Trophoblast cell (in vitro differentiated cells and primary cell): ENCODE data around the gene BMAL1.

Experiments
- DNase-seq, 2 donors: peaks; one replicate each; pipeline ENCODE4 v3.0.0-alpha.2; 2016
- H2AFZ ChIP-seq: 2 replicates; pipeline ENCODE4 v1.6.1; 2013; ENCODE audit warnings: low read length, moderate library complexity, mild to moderate bottlenecking; ENCODE audit not compliant: insufficient read depth, poor library complexity
- H2AK5ac ChIP-seq: 2 replicates; pipeline ENCODE4 v1.6.1; 2013; ENCODE audit warnings: mild to moderate bottlenecking, low read length
- H2BK120ac ChIP-seq: 2 replicates; pipeline ENCODE4 v1.6.1; 2013; ENCODE audit warnings: low read length, mild to moderate bottlenecking, moderate library complexity; ENCODE audit not compliant: insufficient read depth, poor library complexity
- H2BK12ac ChIP-seq: 2 replicates; pipeline ENCODE4 v1.6.1; 2013; ENCODE audit warnings: mild to moderate bottlenecking, low read length, moderate library complexity
- H2BK5ac ChIP-seq: 2 replicates; pipeline ENCODE4 v1.6.1; 2013; ENCODE audit warnings: low read length, low read depth, moderate library complexity, mild to moderate bottlenecking; ENCODE audit not compliant: poor library complexity
- H3K14ac ChIP-seq: 2 replicates; pipeline ENCODE4 v1.6.1; 2013; ENCODE audit warnings: mild to moderate bottlenecking, low read length
- H3K18ac ChIP-seq: 2 replicates; pipeline ENCODE4 v1.6.1; 2013; ENCODE audit warnings: mild to moderate bottlenecking, low read length
- H3K23ac ChIP-seq: 2 replicates; pipeline ENCODE4 v1.6.1; 2013; ENCODE audit warnings: low read length
- H3K27ac ChIP-seq: 2 replicates; pipeline ENCODE4 v1.5.1; 2013; ENCODE audit warnings: low read depth, mild to moderate bottlenecking, inconsistent platforms, low read length, moderate library complexity
- H3K27me3 ChIP-seq: 2 replicates; pipeline ENCODE4 v1.6.1; 2013; ENCODE audit warnings: inconsistent platforms, mild to moderate bottlenecking, low read length, moderate library complexity; ENCODE audit not compliant: insufficient read depth
- H3K36me3 ChIP-seq, 2 experiments: 1 replicate in 1 of 2; 2 replicates in 1 of 2; pipeline ENCODE4 v1.6.1; 2013; ENCODE audit warnings: low read length in 2 of 2, mild to moderate bottlenecking in 2 of 2, moderate library complexity in 1 of 2; ENCODE audit not compliant: insufficient read depth in 2 of 2, control insufficient read depth in 1 of 2
- H3K4ac ChIP-seq: 2 replicates; pipeline ENCODE4 v1.6.1; 2013; ENCODE audit warnings: low read depth, mild to moderate bottlenecking, low read length, moderate library complexity
- H3K4me1 ChIP-seq, 2 experiments: 1 replicate in 1 of 2; 2 replicates in 1 of 2; pipeline ENCODE4 v1.6.1; 2013; ENCODE audit warnings: low read length in 2 of 2, mild to moderate bottlenecking in 2 of 2, moderate library complexity in 1 of 2; ENCODE audit not compliant: insufficient read depth in 2 of 2, control insufficient read depth in 1 of 2
- H3K4me2 ChIP-seq: 2 replicates; pipeline ENCODE4 v1.6.1; 2013; ENCODE audit warnings: inconsistent platforms, mild to moderate bottlenecking, low read length, moderate library complexity
- H3K4me3 ChIP-seq: 2 replicates; pipeline ENCODE4 v1.5.1; 2013; ENCODE audit warnings: mild to moderate bottlenecking, low read depth, low read length, inconsistent platforms
- H3K79me1 ChIP-seq: one replicate; pipeline ENCODE4 v1.6.1; 2013; ENCODE audit warnings: low read length
- H3K79me2 ChIP-seq: 2 replicates; pipeline ENCODE4 v1.6.1; 2013; ENCODE audit warnings: low read length, mild to moderate bottlenecking; ENCODE audit not compliant: control insufficient read depth, insufficient read depth, poor library complexity
- H3K9ac ChIP-seq: 2 replicates; pipeline ENCODE4 v1.6.1; 2013; ENCODE audit warnings: mild to moderate bottlenecking, low read length
- H3K9me3 ChIP-seq: 2 replicates; pipeline ENCODE4 v1.6.1; 2013; ENCODE audit warnings: low read depth, mild to moderate bottlenecking, control low read depth, inconsistent platforms, low read length; ENCODE audit not compliant: insufficient read depth
- H4K12ac ChIP-seq: 2 replicates; pipeline ENCODE4 v1.6.1; 2013; ENCODE audit warnings: low read depth, mild to moderate bottlenecking, low read length, moderate library complexity
- H4K8ac ChIP-seq: 2 replicates; pipeline ENCODE4 v1.6.1; 2013; ENCODE audit warnings: low read depth, mild to moderate bottlenecking, low read length, moderate library complexity
- H4K91ac ChIP-seq: one replicate; pipeline ENCODE4 v1.6.1; 2013; ENCODE audit warnings: low read depth, mild to moderate bottlenecking, low read length, moderate library complexity
- WGBS: extraction: QIAGEN DNeasy Blood & Tissue Kit; methylation state at CpG from one replicate; pipeline ENCODE4 v1.1.7; 2013; ENCODE audit warnings: missing lambda C conversion rate; ENCODE audit not compliant: insufficient read length, insufficient coverage; ENCODE audit errors: extremely low coverage; 5-methylcytosine and 5-hydroxymethylcytosine counted together

The BMAL1 gene

GRCh38 chr11:13283636-13284035 is 6.0 kb downstream of the BMAL1 start:
- no peak overlapping the region for H4K91ac ChIP-seq
- H3K27ac ChIP-seq, result no peak overlapping the region
- no peak overlapping the region for H4K8ac ChIP-seq
- no peak overlapping the region for H2BK120ac ChIP-seq
- H3K14ac ChIP-seq, result no peak overlapping the region
- WGBS, result no CpG with 5 or more reads among the region's 4 CpGs
- H3K27me3 ChIP-seq, result peaks cover 10% of the 10 kb centered on the region
- no peak overlapping the region for H3K4me3 ChIP-seq
- H2BK12ac ChIP-seq, result no peak overlapping the region
- H3K18ac ChIP-seq, result no peak overlapping the region
- no peak for DNase-seq
- H3K4me1 ChIP-seq, result peaks cover 0 to 7% of the 10 kb centered on the region in 2 experiments
- no peak overlapping the region for H3K4ac ChIP-seq
- no peak overlapping the region for H2BK5ac ChIP-seq
- H3K36me3 ChIP-seq, result no peaks in the 10 kb centered on the region
- H2AFZ ChIP-seq, result no peak overlapping the region
- no peaks in the 10 kb centered on the region for H3K79me1 ChIP-seq
- no peaks in the 10 kb centered on the region for H3K9me3 ChIP-seq
- no peaks in the 10 kb centered on the region for H3K79me2 ChIP-seq
- no peak overlapping the region for H3K4me2 ChIP-seq
- H3K23ac ChIP-seq, result no peak overlapping the region
- H2AK5ac ChIP-seq, result no peak overlapping the region
- H4K12ac ChIP-seq, result no peak overlapping the region
- H3K9ac ChIP-seq, result no peak overlapping the region

- Histone ChIP-seq H3K79me1 (no peaks in the 10 kb centered on the region), H2BK12ac (no peak overlapping the region), H3K18ac (no peak overlapping the region), H3K4me2 (no peak overlapping the region), H4K12ac (no peak overlapping the region), H3K4ac (no peak overlapping the region), H3K4me3 (no peak overlapping the region), H2AFZ (no peak overlapping the region), H3K9me3 (no peaks in the 10 kb centered on the region), H3K27ac (no peak overlapping the region), H3K4me1 (peaks cover 0 to 3% of the 10 kb centered on the region in 2 experiments), H3K79me2 (no peaks in the 10 kb centered on the region), H4K91ac (no peak overlapping the region), H2BK120ac (no peak overlapping the region), H3K14ac (no peak overlapping the region), H2AK5ac (no peak overlapping the region), H3K36me3 (no peaks in the 10 kb centered on the region), H3K27me3 (peaks cover 4% of the 10 kb centered on the region), H3K23ac (no peak overlapping the region), H4K8ac (no peak overlapping the region), H3K9ac (no peak overlapping the region), H2BK5ac (no peak overlapping the region)
- no CpG with 5 or more reads among the region's 11 CpGs for WGBS
- no peak for DNase-seq
These were observed 7.4 kb downstream of the BMAL1 start for GRCh38 chr11:13284776-13285588.

- Histone ChIP-seq H3K4me3 (no peak overlapping the region), H3K9me3 (no peaks in the 10 kb centered on the region), H3K4me2 (no peak overlapping the region), H3K4ac (no peak overlapping the region), H4K91ac (no peak overlapping the region), H3K36me3 (no peaks in the 10 kb centered on the region), H3K79me2 (no peaks in the 10 kb centered on the region), H4K8ac (no peak overlapping the region), H2BK5ac (no peak overlapping the region), H4K12ac (no peak overlapping the region), H2BK120ac (no peak overlapping the region), H3K9ac (no peak overlapping the region), H3K14ac (no peak overlapping the region), H3K18ac (no peak overlapping the region), H2BK12ac (no peak overlapping the region), H2AFZ (no peak overlapping the region), H3K27ac (no peak overlapping the region), H3K23ac (no peak overlapping the region), H2AK5ac (no peak overlapping the region), H3K79me1 (no peaks in the 10 kb centered on the region), H3K27me3 (no peaks in the 10 kb centered on the region), H3K4me1 (peaks cover 0 to 3% of the 10 kb centered on the region in 2 experiments)
- no peak for DNase-seq
- WGBS, result no CpG with 5 or more reads among the region's 2 CpGs
These were observed 8.8 kb downstream of the BMAL1 start for GRCh38 chr11:13286279-13286821.

- Histone ChIP-seq H3K4me1 (peaks cover 0 to 3% of the 10 kb centered on the region in 2 experiments), H2BK5ac (no peak overlapping the region), H3K79me2 (no peaks in the 10 kb centered on the region), H3K4me3 (no peak overlapping the region), H3K4me2 (no peak overlapping the region), H4K12ac (no peak overlapping the region), H3K23ac (no peak overlapping the region), H2AFZ (no peak overlapping the region), H3K36me3 (no peaks in the 10 kb centered on the region), H3K79me1 (no peaks in the 10 kb centered on the region), H2BK12ac (no peak overlapping the region), H3K18ac (no peak overlapping the region), H3K27me3 (no peaks in the 10 kb centered on the region), H2BK120ac (no peak overlapping the region), H2AK5ac (no peak overlapping the region), H3K4ac (no peak overlapping the region), H3K9ac (no peak overlapping the region), H3K14ac (no peak overlapping the region), H4K91ac (no peak overlapping the region), H3K9me3 (no peaks in the 10 kb centered on the region), H3K27ac (no peak overlapping the region), H4K8ac (no peak overlapping the region)
- no CpG with 5 or more reads among the region's 3 CpGs for whole genome bisulfite sequencing
- no peak for DNase-seq
These were observed 9.4 kb downstream of the BMAL1 start for GRCh38 chr11:13287036-13287435.
